H1 (cell line): ENCODE data around the gene TRMT10A. TPM values are rescaled to one million over a fixed set of nuclear protein-coding genes. Genes with fewer than 3 reads are reported as not detected.

Experiments
- CHD7 ChIP-seq: fragments of 300-600 bp; sonication (generic); IDR thresholded peaks from 2 replicates; pipeline ENCODE4 v1.7.1; 2012; ENCODE audit warnings: low read length, moderate library complexity, mild to moderate bottlenecking, inconsistent platforms; ENCODE audit not compliant: insufficient replicate concordance
- NRF1 ChIP-seq: IDR thresholded peaks from 2 replicates; pipeline ENCODE4 v1.6.1; 2011; ENCODE audit warnings: mild to moderate bottlenecking, low read depth, low read length, improper control_type of control experiment
- PHF8 ChIP-seq: fragments of 200-600 bp; sonication (generic); conservative IDR thresholded peaks from 2 replicates; pipeline ENCODE4 v1.7.1; 2012; ENCODE audit warnings: low read depth, mild to moderate bottlenecking, inconsistent platforms, low read length, moderate library complexity
- SIRT6 ChIP-seq: IDR thresholded peaks from one replicate; pipeline ENCODE4 v1.7.1; 2012; ENCODE audit warnings: low read length, inconsistent platforms
- YY1 ChIP-seq: IDR thresholded peaks from 2 replicates; pipeline ENCODE4 v1.6.1; 2011; ENCODE audit warnings: low read depth, mild to moderate bottlenecking, low read length
- polyA plus RNA-seq, 7 experiments: library from polyadenylated mRNA; depleted of rRNA in 3 of 7; stranded (reverse) in 5 of 7; unstranded in 2 of 7; fragments of >200 nt in 5 of 7; fragments of 200-250 nt in 2 of 7; gene quantifications; 1 replicate in 5 of 7; 2 replicates in 1 of 7; 4 replicates in 1 of 7; pipeline versions ENCODE4 v1.2.1 to v1.2.3, GENCODE V29; 2011 to 2013; ENCODE audit warnings: missing spikeins in 2 of 7, mixed read lengths in 2 of 7
- total RNA-seq: library from RNA; stranded (reverse); fragmentation: NEBNext Ultra II Directional; extraction: Animal tissue kit (Norgen Biotek cat#: 25700); gene quantifications from 2 replicates; pipeline ENCODE4 v1.2.1, GENCODE V29; 2021
- TF ChIP-seq, protein P1 (sequence below): IDR thresholded peaks from 2 replicates; pipeline ENCODE4 v1.6.1; 2012; ENCODE audit warnings: low read length, inconsistent platforms

TRMT10A gene
- total and polyA plus RNA-seq, 2 of the 8 experiments (the other 6 are each of a cell fraction or from before 2014, with no cell fraction given), result 1.5 to 3.8 TPM

DNA sequence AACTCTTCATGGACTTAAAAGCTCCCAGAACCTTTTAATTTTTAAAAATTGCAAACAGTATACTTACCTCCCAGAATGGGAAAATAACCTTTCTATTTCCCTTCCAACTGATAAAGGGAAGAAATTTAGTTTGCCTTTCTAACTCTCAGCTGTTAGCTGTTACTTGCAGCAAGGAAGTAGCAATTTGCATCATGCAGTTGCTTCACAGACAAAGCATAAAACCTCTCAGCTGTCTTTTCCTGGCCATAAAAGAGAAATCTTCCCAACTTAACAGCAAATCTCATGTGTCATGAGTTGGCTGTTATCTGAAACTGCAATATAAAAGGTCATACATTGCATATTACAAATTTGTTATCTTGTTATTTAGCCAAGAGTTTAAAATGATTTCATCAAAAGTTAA lies 34.6 kb downstream of the TRMT10A start (continued):
- no peak for TF ChIP-seq PHF8
- no peak for TF ChIP-seq YY1
- no peak for TF ChIP-seq SIRT6
- TF ChIP-seq NRF1, result no peak
- TF ChIP-seq CHD7, result no peak
- TF ChIP-seq, protein P1, sequence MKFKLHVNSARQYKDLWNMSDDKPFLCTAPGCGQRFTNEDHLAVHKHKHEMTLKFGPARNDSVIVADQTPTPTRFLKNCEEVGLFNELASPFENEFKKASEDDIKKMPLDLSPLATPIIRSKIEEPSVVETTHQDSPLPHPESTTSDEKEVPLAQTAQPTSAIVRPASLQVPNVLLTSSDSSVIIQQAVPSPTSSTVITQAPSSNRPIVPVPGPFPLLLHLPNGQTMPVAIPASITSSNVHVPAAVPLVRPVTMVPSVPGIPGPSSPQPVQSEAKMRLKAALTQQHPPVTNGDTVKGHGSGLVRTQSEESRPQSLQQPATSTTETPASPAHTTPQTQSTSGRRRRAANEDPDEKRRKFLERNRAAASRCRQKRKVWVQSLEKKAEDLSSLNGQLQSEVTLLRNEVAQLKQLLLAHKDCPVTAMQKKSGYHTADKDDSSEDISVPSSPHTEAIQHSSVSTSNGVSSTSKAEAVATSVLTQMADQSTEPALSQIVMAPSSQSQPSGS, result no peak
